Activated naive CD8-positive, alpha-beta T cell treated with anti-CD3 and anti-CD28 coated beads, Interleukin-2, amount 50 U/mL, for 16 hours (primary cell): ENCODE results near the gene ZMIZ1.

Source experiments
- DNase-seq: peaks from one replicate; pipeline ENCODE4 v3.0.0-alpha.2; 2020; ENCODE audit warnings: low read depth, low spot score

The ZMIZ1 gene

GRCh38 chr10:79150444-79150754 is 81.6 kb downstream of the ZMIZ1 start:
- no peak for DNase-seq

- no peak for DNase-seq
These were observed 83.7 kb downstream of the ZMIZ1 start for GRCh38 chr10:79152423-79152817.

GRCh38 chr10:79153745-79154144 is 85.0 kb downstream of the ZMIZ1 start:
- no peak for DNase-seq

GRCh38 chr10:79155301-79156081 is 86.7 kb downstream of the ZMIZ1 start:
- no peak for DNase-seq

GRCh38 chr10:79156334-79157274 is 87.8 kb downstream of the ZMIZ1 start:
- no peak for DNase-seq

GRCh38 chr10:79158004-79158340 is 89.2 kb downstream of the ZMIZ1 start:
- DNase-seq: no peak

- no peak for DNase-seq
These were observed 89.8 kb downstream of the ZMIZ1 start for GRCh38 chr10:79158402-79159097.

GRCh38 chr10:79159141-79159651 is 90.4 kb downstream of the ZMIZ1 start:
- DNase-seq: no peak

GRCh38 chr10:79159785-79160184 is 91.0 kb downstream of the ZMIZ1 start:
- no peak for DNase-seq

GRCh38 chr10:79160191-79160590 is 91.4 kb downstream of the ZMIZ1 start:
- no peak for DNase-seq

GRCh38 chr10:79161557-79161956 is 92.8 kb downstream of the ZMIZ1 start:
- no peak for DNase-seq

GRCh38 chr10:79162022-79162421 is 93.3 kb downstream of the ZMIZ1 start:
- DNase-seq: no peak

- no peak for DNase-seq
These were observed 94.3 kb downstream of the ZMIZ1 start for GRCh38 chr10:79162861-79163665.

- no peak for DNase-seq
These were observed 94.9 kb downstream of the ZMIZ1 start for GRCh38 chr10:79163666-79163975.

- DNase-seq: no peak
These were observed 95.3 kb downstream of the ZMIZ1 start for GRCh38 chr10:79164075-79164474.

- no peak for DNase-seq
These were observed 96.5 kb downstream of the ZMIZ1 start for GRCh38 chr10:79165070-79165778.

- no peak for DNase-seq
These were observed 97.6 kb downstream of the ZMIZ1 start for GRCh38 chr10:79166312-79166721.

GRCh38 chr10:79166741-79167140 is 98.0 kb downstream of the ZMIZ1 start:
- DNase-seq: no peak

GRCh38 chr10:79167537-79167936 is 98.8 kb downstream of the ZMIZ1 start:
- no peak for DNase-seq

GRCh38 chr10:79168210-79168609 is 99.4 kb downstream of the ZMIZ1 start:
- DNase-seq: no peak

GRCh38 chr10:79170226-79170752 is 101.5 kb downstream of the ZMIZ1 start:
- no peak for DNase-seq
